ENCODE data around the gene ZNF488.

Gene ZNF488

GRCh38 chr10:47371629-47372485, 12.2 kb downstream of the ZNF488 start:
- no peak for TF ChIP-seq SPI1 (IDR thresholded peaks at IDR 0.05; ENCODE audit: borderline replicate concordance, low read depth)
- TF ChIP-seq POLR2AphosphoS5 (IDR thresholded peaks at IDR 0.05; ENCODE audit: low read depth) = no peak
- no peak for TF ChIP-seq CTCF (IDR thresholded peaks at IDR 0.05; ENCODE audit: insufficient read depth, low read length)
- TF ChIP-seq REST (IDR thresholded peaks at IDR 0.05; ENCODE audit: insufficient replicate concordance, low read depth) = no peak
- no peak for TF ChIP-seq GABPA (IDR thresholded peaks at IDR 0.05; ENCODE audit: low read depth)
- no peak for DNase-seq (ENCODE audit: low read depth in 1 of 2, low spot score in 1 of 2)
- H3K27ac ChIP-seq (replicated peaks) = no peak overlapping the region
- H3K27me3 ChIP-seq (ENCODE audit: insufficient read depth, poor library complexity, severe bottlenecking) = no peaks in the 10 kb centered on the region
- H3K4me3 ChIP-seq (replicated peaks; ENCODE audit: insufficient read depth, low read length) = no peak overlapping the region

- TF ChIP-seq POLR2AphosphoS5 (IDR thresholded peaks at IDR 0.05; ENCODE audit: low read depth) (no peak), REST (IDR thresholded peaks at IDR 0.05; ENCODE audit: insufficient replicate concordance, low read depth) (no peak)
- no peak for DNase-seq (ENCODE audit: low read depth in 1 of 2, low spot score in 1 of 2)
- H3K4me3 ChIP-seq (replicated peaks; ENCODE audit: insufficient read depth, low read length) = no peak overlapping the region
- H3K27ac ChIP-seq (replicated peaks) = no peak overlapping the region
- no peaks in the 10 kb centered on the region for H3K27me3 ChIP-seq (ENCODE audit: insufficient read depth, poor library complexity, severe bottlenecking)
Measured at GRCh38 chr10:47370878-47371277, 13.2 kb downstream of the ZNF488 start.

GRCh38 chr10:47370015-47370767, 13.9 kb downstream of the ZNF488 start:
- DNase-seq (ENCODE audit: low read depth in 1 of 2, low spot score in 1 of 2) = no peak
- H3K4me3 ChIP-seq (replicated peaks; ENCODE audit: insufficient read depth, low read length) = no peak overlapping the region
- no peak for TF ChIP-seq CTCF (IDR thresholded peaks at IDR 0.05; ENCODE audit: insufficient read depth, low read length)
- no peak for TF ChIP-seq SPI1 (IDR thresholded peaks at IDR 0.05; ENCODE audit: borderline replicate concordance, low read depth)
- TF ChIP-seq GABPA (IDR thresholded peaks at IDR 0.05; ENCODE audit: low read depth) = no peak
- no peak for TF ChIP-seq POLR2AphosphoS5 (IDR thresholded peaks at IDR 0.05; ENCODE audit: low read depth)
- TF ChIP-seq REST (IDR thresholded peaks at IDR 0.05; ENCODE audit: insufficient replicate concordance, low read depth) = no peak
- H3K27me3 ChIP-seq (ENCODE audit: insufficient read depth, poor library complexity, severe bottlenecking) = no peaks in the 10 kb centered on the region
- H3K27ac ChIP-seq (replicated peaks) = no peak overlapping the region
